HG03565 (cell line): ENCODE results near the gene KLK13.

ENCODE experiments used
- ATAC-seq: cut with Tn5 transposase; IDR thresholded peaks from one replicate; pipeline ENCODE4 v1.9.1; 2021; ENCODE audit warnings: mild to moderate bottlenecking, moderate library complexity; ENCODE audit not compliant: unreplicated experiment

The KLK13 gene

GRCh38 chr19:51064534-51065220 lies at the start of gene KLK13:
Gene KLK13 (minus strand): TSS chr19:51065092. CDS start chr19:51065067, 25 bp downstream.
- ATAC-seq: no peak

- ATAC-seq: no peak
Observed at GRCh38 chr19:51114087-51114729, 49.3 kb upstream of the KLK13 start.

GRCh38 chr19:51111606-51112005 lies 46.7 kb upstream of the KLK13 start:
- ATAC-seq: no peak

GRCh38 chr19:51110666-51110971 lies 45.7 kb upstream of the KLK13 start:
- ATAC-seq: no peak

- ATAC-seq: peak; percentile 18
Observed at GRCh38 chr19:51108805-51109146, 43.9 kb upstream of the KLK13 start.

GRCh38 chr19:51108066-51108804 lies 43.3 kb upstream of the KLK13 start, which contains the start of gene CTU1:
Gene CTU1 (minus strand): TSS chr19:51108409. CDS start chr19:51104569, 3,840 bp downstream.
- peak; percentile 95 for ATAC-seq

GRCh38 chr19:51107406-51108065 lies 42.6 kb upstream of the KLK13 start:
- ATAC-seq: no peak

- ATAC-seq: no peak
Observed at GRCh38 chr19:51103926-51104341, 39.0 kb upstream of the KLK13 start.

- ATAC-seq: no peak
Observed at GRCh38 chr19:51102991-51103390, 38.1 kb upstream of the KLK13 start.

GRCh38 chr19:51101171-51101865 lies 36.4 kb upstream of the KLK13 start:
- ATAC-seq: no peak

GRCh38 chr19:51100601-51101000 lies 35.7 kb upstream of the KLK13 start:
- ATAC-seq: no peak

GRCh38 chr19:51099047-51099382 lies 34.1 kb upstream of the KLK13 start:
- ATAC-seq: no peak

- no peak for ATAC-seq
Observed at GRCh38 chr19:51098365-51099046, 33.6 kb upstream of the KLK13 start.

GRCh38 chr19:51097796-51098195 lies 32.9 kb upstream of the KLK13 start:
- no peak for ATAC-seq

- no peak for ATAC-seq
Observed at GRCh38 chr19:51097166-51097738, 32.4 kb upstream of the KLK13 start.

GRCh38 chr19:51096473-51097165 lies 31.7 kb upstream of the KLK13 start:
- no peak for ATAC-seq

GRCh38 chr19:51094696-51095279 lies 29.9 kb upstream of the KLK13 start:
- no peak for ATAC-seq

- no peak for ATAC-seq
Observed at GRCh38 chr19:51093510-51094345, 28.8 kb upstream of the KLK13 start.
